Esophagus squamous epithelium (tissue), 5 donors: ENCODE data around the gene GLIPR2. TPM values are rescaled to one million over a fixed set of nuclear protein-coding genes. Genes with fewer than 3 reads are reported as not detected.

Source experiments
- DNase-seq: peaks from one replicate; lab custom pipeline; 2025; lab: John Stamatoyannopoulos, UW
- H3K27ac ChIP-seq, 4 donors: fragments of 200-600 bp; sonication (generic); one replicate each; pipeline ENCODE4 v1.5.1; 2016 to 2019; ENCODE audit warnings: mild to moderate bottlenecking in 1 of 4
- H3K27me3 ChIP-seq, 4 donors: fragments of 200-600 bp; sonication (generic); 1 replicate in 3 of 4; 2 replicates in 1 of 4; pipeline versions ENCODE4 v1.5.1 to v1.6.0; 2017 to 2021; ENCODE audit warnings: antibody characterized with exemption in 1 of 4
- H3K36me3 ChIP-seq, 3 donors: fragments of 200-600 bp; sonication (generic); one replicate each; pipeline ENCODE4 v1.5.1; 2016 to 2019
- H3K4me1 ChIP-seq, 3 donors: fragments of 200-600 bp; sonication (generic); one replicate each; pipeline ENCODE4 v1.5.1; 2017 to 2019
- H3K4me3 ChIP-seq, 4 donors: fragments of 200-600 bp; sonication (generic); 1 replicate in 3 of 4; 2 replicates in 1 of 4; pipeline ENCODE4 v1.5.1; 2016 to 2019; ENCODE audit warnings: mild to moderate bottlenecking in 2 of 4, moderate library complexity in 1 of 4
- H3K9me3 ChIP-seq, 3 donors: fragments of 200-600 bp; sonication (generic); one replicate each; pipeline ENCODE4 v1.5.1; 2016 to 2019
- POLR2A ChIP-seq, 4 donors: fragments of 450-650 bp; IDR thresholded peaks; one replicate each; pipeline ENCODE4 v1.6.1; 2017; ENCODE audit warnings: antibody characterized with exemption in 4 of 4, mild to moderate bottlenecking in 4 of 4, moderate library complexity in 3 of 4
- WGBS, 2 donors: methylation state at CpG; one replicate each; pipeline ENCODE4 v1.1.5; 2018; 5-methylcytosine and 5-hydroxymethylcytosine counted together
- intact Hi-C: fragments of 100-400 bp; cut with DNase I; formaldehyde crosslinking; loops from one replicate; pipeline ENCODE4 v1.15.0; 2022
- total RNA-seq, 4 donors: library from RNA; depleted of rRNA; stranded (reverse); fragments of >200 nt; gene quantifications; one replicate each; pipeline ENCODE4 v1.1.0, GENCODE V29; 2016
- TF ChIP-seq, protein P1 (sequence below), 6 experiments: fragments of 450-650 bp in 4 of 6; fragments of 200-600 bp in 2 of 6; sonication (generic) in 2 of 6; IDR thresholded peaks; one replicate each; pipeline ENCODE4 v1.5.1; 2016 to 2019; ENCODE audit warnings: antibody characterized with exemption in 6 of 6, mild to moderate bottlenecking in 4 of 6, moderate library complexity in 4 of 6
- donor health status: DM: yes; HTN: yes; CAD: no.

Gene GLIPR2
- total RNA-seq, 4 donors from 2014 or later = 0.61 to 13.4 (median 6.0) TPM

DNA sequence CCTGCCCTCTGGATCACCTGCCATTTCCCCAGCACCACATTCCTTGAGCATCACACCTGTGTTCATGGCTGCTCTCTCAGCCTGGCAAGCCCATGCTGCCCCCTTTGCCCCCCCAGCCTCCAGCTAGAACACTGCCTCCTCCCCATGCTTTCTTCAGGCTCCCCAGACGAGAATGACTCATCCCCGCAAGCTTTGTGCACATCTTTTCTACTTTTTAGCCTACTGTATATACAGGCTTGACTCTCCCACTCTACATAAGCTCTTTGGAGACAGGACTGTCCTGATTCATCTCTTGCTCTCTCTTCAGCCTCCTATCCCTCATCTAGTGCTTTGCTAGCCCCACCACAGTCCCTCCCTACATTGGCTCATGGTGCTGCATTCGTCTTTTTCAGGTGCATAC lies 19.9 kb upstream of the GLIPR2 start:
- TF ChIP-seq POLR2A (IDR thresholded peaks at IDR 0.05) = no peak
- TF ChIP-seq, protein P1, sequence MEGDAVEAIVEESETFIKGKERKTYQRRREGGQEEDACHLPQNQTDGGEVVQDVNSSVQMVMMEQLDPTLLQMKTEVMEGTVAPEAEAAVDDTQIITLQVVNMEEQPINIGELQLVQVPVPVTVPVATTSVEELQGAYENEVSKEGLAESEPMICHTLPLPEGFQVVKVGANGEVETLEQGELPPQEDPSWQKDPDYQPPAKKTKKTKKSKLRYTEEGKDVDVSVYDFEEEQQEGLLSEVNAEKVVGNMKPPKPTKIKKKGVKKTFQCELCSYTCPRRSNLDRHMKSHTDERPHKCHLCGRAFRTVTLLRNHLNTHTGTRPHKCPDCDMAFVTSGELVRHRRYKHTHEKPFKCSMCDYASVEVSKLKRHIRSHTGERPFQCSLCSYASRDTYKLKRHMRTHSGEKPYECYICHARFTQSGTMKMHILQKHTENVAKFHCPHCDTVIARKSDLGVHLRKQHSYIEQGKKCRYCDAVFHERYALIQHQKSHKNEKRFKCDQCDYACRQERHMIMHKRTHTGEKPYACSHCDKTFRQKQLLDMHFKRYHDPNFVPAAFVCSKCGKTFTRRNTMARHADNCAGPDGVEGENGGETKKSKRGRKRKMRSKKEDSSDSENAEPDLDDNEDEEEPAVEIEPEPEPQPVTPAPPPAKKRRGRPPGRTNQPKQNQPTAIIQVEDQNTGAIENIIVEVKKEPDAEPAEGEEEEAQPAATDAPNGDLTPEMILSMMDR (IDR thresholded peaks at IDR 0.05) = no peak
- WGBS, 2 donors = 80 to 87% methylated on average over 3 of the region's 3 CpGs
- intact Hi-C loops = no loop called here

DNA sequence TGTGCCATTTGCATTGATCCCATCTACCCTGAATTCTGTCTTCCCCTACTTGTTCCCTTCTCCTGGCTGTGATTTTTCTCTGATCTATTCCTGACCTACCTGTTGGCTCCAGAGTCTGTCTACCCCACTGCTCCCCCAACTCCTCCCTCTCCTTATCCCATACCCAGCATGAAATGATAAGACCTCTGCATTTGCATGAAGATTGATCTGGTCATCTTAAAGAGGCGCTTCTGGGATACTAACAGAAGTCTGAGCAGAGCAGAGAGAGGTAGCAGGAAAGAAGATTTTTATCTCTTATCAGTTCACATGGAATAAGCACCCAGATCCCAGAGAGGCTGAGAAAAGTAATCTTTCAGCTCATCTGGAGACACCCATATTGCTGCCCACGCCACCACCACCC lies 18.3 kb upstream of the GLIPR2 start:
- H3K27ac ChIP-seq = no peak overlapping the region
- H3K4me1 ChIP-seq = no peaks in the 10 kb centered on the region
- TF ChIP-seq, protein P1 (IDR thresholded peaks at IDR 0.05) = no peak
- no peak for TF ChIP-seq POLR2A (IDR thresholded peaks at IDR 0.05)
- H3K27me3 ChIP-seq = no peaks in the 10 kb centered on the region
- 87 to 94% methylated on average over 2 of the region's 2 CpGs for WGBS, 2 donors
- no peaks in the 10 kb centered on the region for H3K9me3 ChIP-seq
- no peak overlapping the region for H3K4me3 ChIP-seq
- no peak for DNase-seq
- intact Hi-C loops = no loop called here
- peaks cover 0 to 46% (median 0%) of the 10 kb centered on the region in 3 donors for H3K36me3 ChIP-seq

More for the DNA sequence above, 19.9 kb upstream of the GLIPR2 start:
- Histone ChIP-seq H3K4me1 (no peaks in the 10 kb centered on the region), H3K4me3 (no peak overlapping the region), H3K36me3 (peaks cover 0 to 30% (median 0%) of the 10 kb centered on the region in 3 donors), H3K9me3 (no peaks in the 10 kb centered on the region), H3K27ac (no peak overlapping the region), H3K27me3 (no peaks in the 10 kb centered on the region)
- DNase-seq = no peak

DNA sequence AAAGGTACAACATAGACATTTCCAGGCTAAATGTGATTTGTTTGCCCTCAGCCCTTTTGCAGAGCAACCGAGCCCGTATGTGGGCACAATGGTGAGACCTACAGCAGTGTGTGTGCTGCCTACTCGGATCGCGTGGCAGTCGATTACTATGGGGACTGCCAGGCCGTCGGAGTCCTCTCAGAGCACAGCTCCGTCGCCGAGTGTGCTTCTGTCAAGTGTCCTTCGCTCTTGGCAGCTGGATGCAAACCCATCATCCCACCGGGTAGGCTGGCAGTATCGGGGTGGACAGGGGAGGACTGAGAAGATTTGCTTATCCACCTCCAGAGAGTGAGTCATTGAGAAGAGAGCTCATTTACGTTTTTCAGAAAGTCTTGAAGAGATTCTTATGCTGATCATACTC lies 17.8 kb upstream of the GLIPR2 start:
- H3K27ac ChIP-seq = no peak overlapping the region
- peaks cover 0 to 47% (median 0%) of the 10 kb centered on the region in 3 donors for H3K36me3 ChIP-seq
- no peak for DNase-seq
- no peak overlapping the region for H3K4me3 ChIP-seq
- H3K27me3 ChIP-seq = no peaks in the 10 kb centered on the region
- 57 to 87% methylated on average over 5 to 14 of the region's 15 CpGs for WGBS, 2 donors
- H3K4me1 ChIP-seq = no peaks in the 10 kb centered on the region
- no peaks in the 10 kb centered on the region for H3K9me3 ChIP-seq
- TF ChIP-seq POLR2A (IDR thresholded peaks at IDR 0.05) = no peak
- TF ChIP-seq, protein P1 (IDR thresholded peaks at IDR 0.05) = no peak
- intact Hi-C loops = no loop called here

DNA sequence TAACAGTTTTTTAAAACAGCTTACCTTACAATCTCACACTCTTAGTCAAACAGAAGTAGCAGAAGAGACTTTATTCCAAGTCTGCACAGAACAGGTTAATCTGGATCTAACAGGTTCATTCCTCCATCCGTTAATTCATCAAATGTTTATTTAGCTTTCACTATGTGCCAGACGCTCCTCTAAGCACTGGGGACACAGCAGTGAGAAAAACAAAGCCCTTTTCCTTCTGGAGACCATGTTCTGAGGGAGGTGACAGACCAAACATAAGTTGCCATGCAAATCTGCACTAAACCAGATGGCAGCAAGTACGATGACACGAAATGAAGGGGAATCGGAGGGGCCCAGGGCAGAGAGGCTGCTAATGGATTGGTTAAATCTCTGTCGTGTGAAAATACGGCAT lies 17.1 kb upstream of the GLIPR2 start:
- no peak overlapping the region for H3K4me3 ChIP-seq
- H3K9me3 ChIP-seq = no peaks in the 10 kb centered on the region
- WGBS, 2 donors = 72 to 74% methylated on average over 7 of the region's 7 CpGs
- TF ChIP-seq POLR2A (IDR thresholded peaks at IDR 0.05) = no peak
- intact Hi-C loops = no loop called here
- no peaks in the 10 kb centered on the region for H3K27me3 ChIP-seq
- H3K27ac ChIP-seq = no peak overlapping the region
- H3K4me1 ChIP-seq = no peaks in the 10 kb centered on the region
- no peak for DNase-seq
- peaks cover 0 to 47% (median 0%) of the 10 kb centered on the region in 3 donors for H3K36me3 ChIP-seq

DNA sequence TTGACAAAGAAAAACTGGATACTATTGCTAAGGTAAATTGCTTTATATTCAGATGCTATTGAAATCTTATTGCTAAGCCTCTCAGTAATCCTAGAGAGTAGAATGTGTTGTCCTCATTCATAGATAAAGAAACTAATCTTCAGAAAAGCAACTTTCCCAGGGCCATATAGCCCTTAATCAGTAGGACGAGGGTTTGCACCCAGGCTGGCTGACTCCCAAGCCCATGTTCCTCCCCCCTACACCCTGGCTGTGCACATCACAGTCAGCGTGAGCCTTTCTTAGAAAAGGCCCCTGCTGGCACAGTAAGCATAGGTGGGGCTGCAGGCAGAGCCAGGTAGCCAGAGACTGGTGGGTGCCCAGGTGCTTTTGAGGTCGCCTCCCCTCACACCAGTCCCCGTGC lies 15.8 kb upstream of the GLIPR2 start:
- TF ChIP-seq, protein P1 (IDR thresholded peaks at IDR 0.05) = no peak
- no peak for TF ChIP-seq POLR2A (IDR thresholded peaks at IDR 0.05)
- intact Hi-C loops = no loop called here
- Histone ChIP-seq H3K4me3 (no peak overlapping the region), H3K27me3 (no peaks in the 10 kb centered on the region), H3K4me1 (no peaks in the 10 kb centered on the region), H3K27ac (no peak overlapping the region), H3K9me3 (no peaks in the 10 kb centered on the region), H3K36me3 (peaks cover 0 to 47% (median 0%) of the 10 kb centered on the region in 3 donors)
- DNase-seq = no peak
- 67 to 74% methylated on average over 1 to 4 of the region's 4 CpGs for WGBS, 2 donors

DNA sequence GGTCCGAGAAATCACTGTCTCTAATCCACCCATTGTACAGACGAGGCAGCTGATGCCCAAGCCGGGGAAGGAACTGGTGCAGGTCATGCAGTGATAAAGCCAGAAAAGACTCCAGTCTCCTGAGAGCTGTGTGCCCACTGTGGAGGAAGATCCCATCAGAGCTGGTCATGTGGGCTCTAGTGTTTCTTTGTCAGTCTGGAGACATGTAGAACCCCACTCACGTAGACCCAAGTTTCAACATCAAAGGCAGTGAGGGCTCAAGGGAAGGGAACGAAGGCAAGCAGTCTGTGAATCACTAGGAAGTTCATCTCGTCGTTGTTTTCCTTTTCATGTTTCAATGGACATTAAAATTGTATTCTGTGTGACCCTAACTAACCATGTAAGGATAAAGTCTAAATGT lies 14.6 kb upstream of the GLIPR2 start:
- Histone ChIP-seq H3K4me3 (no peak overlapping the region), H3K27ac (no peak overlapping the region), H3K36me3 (peaks cover 0 to 41% (median 0%) of the 10 kb centered on the region in 3 donors), H3K9me3 (no peaks in the 10 kb centered on the region), H3K4me1 (no peaks in the 10 kb centered on the region), H3K27me3 (no peaks in the 10 kb centered on the region)
- no peak for TF ChIP-seq POLR2A (IDR thresholded peaks at IDR 0.05)
- TF ChIP-seq, protein P1 (IDR thresholded peaks at IDR 0.05) = no peak
- WGBS, 2 donors = 74 to 81% methylated on average over 7 of the region's 7 CpGs
- no peak for DNase-seq
- intact Hi-C loops = no loop called here
